GM12873 (cell line): Measurements from ENCODE around the gene TRIM36.

Source experiments
- TF ChIP-seq, protein P1 (sequence below): IDR thresholded peaks from 2 replicates; pipeline ENCODE4 v1.5.1; 2012; ENCODE audit warnings: low read depth, mild to moderate bottlenecking, moderate library complexity, low read length, control low read depth; ENCODE audit not compliant: insufficient read depth; ENCODE audit errors: missing control alignments

TRIM36 gene

GRCh38 chr5:115165790-115166189 is 3.9 kb downstream of the TRIM36 start:
- TF ChIP-seq, protein P1, sequence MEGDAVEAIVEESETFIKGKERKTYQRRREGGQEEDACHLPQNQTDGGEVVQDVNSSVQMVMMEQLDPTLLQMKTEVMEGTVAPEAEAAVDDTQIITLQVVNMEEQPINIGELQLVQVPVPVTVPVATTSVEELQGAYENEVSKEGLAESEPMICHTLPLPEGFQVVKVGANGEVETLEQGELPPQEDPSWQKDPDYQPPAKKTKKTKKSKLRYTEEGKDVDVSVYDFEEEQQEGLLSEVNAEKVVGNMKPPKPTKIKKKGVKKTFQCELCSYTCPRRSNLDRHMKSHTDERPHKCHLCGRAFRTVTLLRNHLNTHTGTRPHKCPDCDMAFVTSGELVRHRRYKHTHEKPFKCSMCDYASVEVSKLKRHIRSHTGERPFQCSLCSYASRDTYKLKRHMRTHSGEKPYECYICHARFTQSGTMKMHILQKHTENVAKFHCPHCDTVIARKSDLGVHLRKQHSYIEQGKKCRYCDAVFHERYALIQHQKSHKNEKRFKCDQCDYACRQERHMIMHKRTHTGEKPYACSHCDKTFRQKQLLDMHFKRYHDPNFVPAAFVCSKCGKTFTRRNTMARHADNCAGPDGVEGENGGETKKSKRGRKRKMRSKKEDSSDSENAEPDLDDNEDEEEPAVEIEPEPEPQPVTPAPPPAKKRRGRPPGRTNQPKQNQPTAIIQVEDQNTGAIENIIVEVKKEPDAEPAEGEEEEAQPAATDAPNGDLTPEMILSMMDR, result no peak

GRCh38 chr5:115160975-115161475 is 8.7 kb downstream of the TRIM36 start:
- TF ChIP-seq, protein P1, result no peak

GRCh38 chr5:115151208-115151805 is 18.4 kb downstream of the TRIM36 start:
- TF ChIP-seq, protein P1, result no peak

- TF ChIP-seq, protein P1, result no peak
These were observed 19.2 kb downstream of the TRIM36 start for GRCh38 chr5:115150512-115150911.

GRCh38 chr5:115147052-115147451 is 22.7 kb downstream of the TRIM36 start:
- TF ChIP-seq, protein P1, result no peak

GRCh38 chr5:115136294-115136693 is 33.4 kb downstream of the TRIM36 start:
- TF ChIP-seq, protein P1, result no peak

GRCh38 chr5:115132465-115132864 is 37.2 kb downstream of the TRIM36 start:
- TF ChIP-seq, protein P1, result no peak
